OCI-LY7 (cell line): ENCODE results near the gene LAYN. TPM values are rescaled to one million over a fixed set of nuclear protein-coding genes. Genes with fewer than 3 reads are reported as not detected.
A peak's percentile ranks its signal among the peaks of the same experiment; 100 is the strongest.

Source experiments
- BruUV-seq: library from RNA; stranded (reverse); fragments of 400-500 nt; replicated peaks from 2 replicates; lab custom pipeline; 2021; lab: Mats Ljungman, UMichigan
- CTCF ChIA-PET: fragments of 300-600 bp; sonication (Branson Sonifier 250); formaldehyde crosslinking; loops from one replicate; lab custom pipeline; 2022; ENCODE audit warnings: antibody characterized with exemption; ENCODE audit not compliant: unreplicated experiment; lab: Charles Lee
- POLR2A ChIA-PET: fragments of 300-600 bp; sonication (Branson Sonifier 250); formaldehyde crosslinking; loops from one replicate; lab custom pipeline; 2022; ENCODE audit warnings: antibody characterized with exemption; lab: Charles Lee
- DNase-seq: peaks from one replicate; pipeline ENCODE4 v3.0.0-alpha.2; 2015; ENCODE audit warnings: low spot score
- H2AFZ ChIP-seq: fragments of 200-600 bp; sonication (generic), shearing (Covaris generic); 2 replicates; pipeline ENCODE4 v1.6.1; 2014; ENCODE audit warnings: mild to moderate bottlenecking, antibody characterized with exemption, low read length, moderate library complexity
- H3K27ac ChIP-seq: fragments of 200-600 bp; sonication (generic); 2 replicates; pipeline ENCODE4 v1.5.1; 2014; ENCODE audit warnings: mixed run types, low read depth, mild to moderate bottlenecking, moderate library complexity, low read length, inconsistent platforms; ENCODE audit not compliant: poor library complexity, severe bottlenecking
- H3K36me3 ChIP-seq: fragments of 200-600 bp; sonication (generic); 2 replicates; pipeline ENCODE4 v1.6.1; 2014; ENCODE audit warnings: mild to moderate bottlenecking, antibody characterized with exemption, low read length, moderate library complexity, mixed read lengths; ENCODE audit not compliant: insufficient read depth
- H3K4me1 ChIP-seq: fragments of 200-600 bp; sonication (generic); 2 replicates; pipeline ENCODE4 v1.5.1; 2014; ENCODE audit warnings: mild to moderate bottlenecking, low read length; ENCODE audit not compliant: insufficient read depth, poor library complexity, severe bottlenecking
- H3K4me2 ChIP-seq: fragments of 200-600 bp; sonication (generic); 2 replicates; pipeline ENCODE4 v1.6.1; 2014; ENCODE audit warnings: mild to moderate bottlenecking, low read length
- H3K4me3 ChIP-seq: fragments of 200-600 bp; sonication (generic); 2 replicates; pipeline ENCODE4 v1.5.1; 2014; ENCODE audit warnings: mild to moderate bottlenecking, low read depth, low read length; ENCODE audit not compliant: poor library complexity, severe bottlenecking
- H3K79me2 ChIP-seq: fragments of 200-600 bp; sonication (generic); 2 replicates; pipeline ENCODE4 v1.6.1; 2016; ENCODE audit warnings: low read depth, mild to moderate bottlenecking, low read length, moderate library complexity, mixed read lengths; ENCODE audit not compliant: insufficient read depth
- H3K9me2 ChIP-seq: fragments of 200-600 bp; sonication (generic); 2 replicates; pipeline ENCODE4 v1.6.1; 2016; ENCODE audit warnings: mild to moderate bottlenecking, low read length, mixed read lengths; ENCODE audit not compliant: insufficient read depth
- H3K9me3 ChIP-seq: fragments of 200-600 bp; sonication (generic); 2 replicates; pipeline ENCODE4 v1.6.1; 2014; ENCODE audit warnings: mild to moderate bottlenecking, mixed run types, low read length, mixed read lengths
- H4K20me1 ChIP-seq: fragments of 200-600 bp; sonication (generic); 2 replicates; pipeline ENCODE4 v1.6.1; 2014; ENCODE audit warnings: mild to moderate bottlenecking, antibody characterized with exemption, low read length, moderate library complexity, mixed read lengths; ENCODE audit not compliant: insufficient read depth
- EZH2phosphoT487 ChIP-seq: fragments of 200-600 bp; sonication (generic); IDR thresholded peaks from 2 replicates; pipeline ENCODE4 v1.6.1; 2018; ENCODE audit warnings: low read depth, borderline replicate concordance, mild to moderate bottlenecking, mixed run types, antibody characterized with exemption, low read length, moderate library complexity, mixed read lengths
- intact Hi-C: fragments of 100-400 bp; cut with micrococcal nuclease; formaldehyde crosslinking; loops from one replicate; pipeline ENCODE4 v1.10.0; 2022; ENCODE audit not compliant: unreplicated experiment
- total RNA-seq, 2 experiments: library from RNA; depleted of rRNA in 1 of 2; stranded (reverse); fragments of >200 nt in 1 of 2; shearing (Covaris generic) in 1 of 2; gene quantifications; 2 replicates each; pipeline ENCODE4 v1.2.3, GENCODE V29; 2014 to 2022
- TF ChIP-seq, protein P1 (sequence below): fragments of 200-600 bp; sonication (generic); conservative IDR thresholded peaks from 2 replicates; pipeline ENCODE4 v1.5.1; 2014; ENCODE audit warnings: mild to moderate bottlenecking, antibody characterized with exemption, low read length, moderate library complexity, mixed read lengths

LAYN gene
- total RNA-seq, 2 experiments from 2014 or later, result not detected

DNA sequence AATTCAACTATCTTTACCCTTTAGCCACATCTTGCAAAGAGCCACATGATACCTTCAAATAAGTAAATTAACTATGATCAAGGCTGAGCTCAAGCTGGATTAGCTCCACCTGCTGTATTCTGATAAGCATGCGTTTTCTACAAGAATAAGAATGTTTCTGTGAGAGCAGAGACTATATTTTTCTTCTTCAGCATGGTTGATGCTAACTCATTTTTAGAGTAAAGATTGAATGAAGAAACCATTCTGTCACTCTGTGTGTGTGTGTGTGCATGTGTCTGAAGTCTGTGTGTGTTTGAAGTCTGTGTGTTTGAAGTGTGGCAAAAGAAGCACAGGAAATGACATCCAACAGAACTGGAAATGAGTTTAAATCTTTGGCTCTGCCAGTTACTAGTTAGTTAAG is 12.0 kb upstream of the LAYN start:
- no peaks in the 10 kb centered on the region for H3K36me3 ChIP-seq
- DNase-seq, result peak; percentile 8
- H3K4me3 ChIP-seq, result no peak overlapping the region
- H2AFZ ChIP-seq, result no peak overlapping the region
- ChIA-PET POLR2A (no interaction called here), CTCF (no interaction called here)
- intact Hi-C loops, result no loop called here
- BruUV-seq, result no TSS peak
- TF ChIP-seq EZH2phosphoT487, result no peak
- TF ChIP-seq, protein P1, sequence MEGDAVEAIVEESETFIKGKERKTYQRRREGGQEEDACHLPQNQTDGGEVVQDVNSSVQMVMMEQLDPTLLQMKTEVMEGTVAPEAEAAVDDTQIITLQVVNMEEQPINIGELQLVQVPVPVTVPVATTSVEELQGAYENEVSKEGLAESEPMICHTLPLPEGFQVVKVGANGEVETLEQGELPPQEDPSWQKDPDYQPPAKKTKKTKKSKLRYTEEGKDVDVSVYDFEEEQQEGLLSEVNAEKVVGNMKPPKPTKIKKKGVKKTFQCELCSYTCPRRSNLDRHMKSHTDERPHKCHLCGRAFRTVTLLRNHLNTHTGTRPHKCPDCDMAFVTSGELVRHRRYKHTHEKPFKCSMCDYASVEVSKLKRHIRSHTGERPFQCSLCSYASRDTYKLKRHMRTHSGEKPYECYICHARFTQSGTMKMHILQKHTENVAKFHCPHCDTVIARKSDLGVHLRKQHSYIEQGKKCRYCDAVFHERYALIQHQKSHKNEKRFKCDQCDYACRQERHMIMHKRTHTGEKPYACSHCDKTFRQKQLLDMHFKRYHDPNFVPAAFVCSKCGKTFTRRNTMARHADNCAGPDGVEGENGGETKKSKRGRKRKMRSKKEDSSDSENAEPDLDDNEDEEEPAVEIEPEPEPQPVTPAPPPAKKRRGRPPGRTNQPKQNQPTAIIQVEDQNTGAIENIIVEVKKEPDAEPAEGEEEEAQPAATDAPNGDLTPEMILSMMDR, result 0 out of 2 replicates have a peak, but pooled peaks have one; percentile 53
- H3K4me1 ChIP-seq, result no peaks in the 10 kb centered on the region
- H3K79me2 ChIP-seq, result no peaks in the 10 kb centered on the region
- H3K9me2 ChIP-seq, result no peaks in the 10 kb centered on the region
- H3K4me2 ChIP-seq, result no peak overlapping the region
- no peaks in the 10 kb centered on the region for H3K9me3 ChIP-seq
- no peak overlapping the region for H3K27ac ChIP-seq
- no peaks in the 10 kb centered on the region for H4K20me1 ChIP-seq

DNA sequence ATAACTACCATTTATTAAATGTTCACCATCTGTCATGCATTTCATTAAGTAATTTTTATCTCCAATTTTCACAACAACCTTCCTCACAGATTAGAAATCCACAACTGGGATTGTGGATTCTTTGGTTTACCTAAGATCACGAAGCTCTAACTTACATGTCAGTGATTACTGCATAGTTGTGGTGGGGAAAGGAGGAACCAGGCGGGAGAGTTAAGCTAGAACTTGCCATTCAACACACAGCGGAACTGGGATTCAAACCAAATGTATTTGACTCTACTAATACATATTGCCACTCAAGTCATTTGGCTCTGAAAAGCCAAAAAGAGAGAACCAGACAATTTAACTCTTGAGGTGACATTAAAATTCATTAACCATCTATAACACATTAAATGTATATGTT is 10.4 kb upstream of the LAYN start:
- intact Hi-C loops, result no loop called here

DNA sequence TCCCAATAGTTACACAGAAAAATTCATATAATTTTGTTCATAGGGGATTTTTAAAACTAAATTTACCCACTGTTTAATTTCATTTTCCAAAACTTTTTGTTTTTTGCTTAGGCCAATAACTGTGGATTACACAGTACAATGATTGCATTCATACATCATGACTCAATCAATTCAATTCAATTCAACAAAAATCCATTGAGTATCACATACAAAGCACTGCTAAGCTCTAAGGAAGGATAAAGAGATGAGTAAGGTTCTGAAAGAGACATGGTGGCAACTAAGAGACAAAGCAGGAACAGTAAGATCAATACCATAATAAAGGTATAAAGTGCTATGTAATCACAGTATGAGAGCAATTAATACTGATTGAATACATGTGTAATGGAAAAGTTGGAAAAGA is 9.4 kb upstream of the LAYN start:
- Histone ChIP-seq H4K20me1 (no peaks in the 10 kb centered on the region), H3K4me1 (no peaks in the 10 kb centered on the region), H3K9me2 (no peaks in the 10 kb centered on the region), H3K36me3 (no peaks in the 10 kb centered on the region), H3K27ac (no peak overlapping the region), H3K4me3 (no peak overlapping the region), H3K9me3 (no peaks in the 10 kb centered on the region), H2AFZ (no peak overlapping the region), H3K4me2 (no peak overlapping the region), H3K79me2 (no peaks in the 10 kb centered on the region)
- DNase-seq, result no peak
- TF ChIP-seq EZH2phosphoT487, result no peak
- TF ChIP-seq, protein P1, result no peak
- POLR2A ChIA-PET, result no interaction called here
- intact Hi-C loops, result no loop called here
- BruUV-seq, result no TSS peak
- CTCF ChIA-PET, result no interaction called here

More for the DNA sequence above, 10.4 kb upstream of the LAYN start:
- Histone ChIP-seq H3K4me1 (no peaks in the 10 kb centered on the region), H3K36me3 (no peaks in the 10 kb centered on the region), H3K79me2 (no peaks in the 10 kb centered on the region), H2AFZ (no peak overlapping the region), H3K9me3 (no peaks in the 10 kb centered on the region), H3K4me3 (no peak overlapping the region), H3K4me2 (no peak overlapping the region), H3K27ac (no peak overlapping the region), H4K20me1 (no peaks in the 10 kb centered on the region), H3K9me2 (no peaks in the 10 kb centered on the region)
- DNase-seq, result no peak
- POLR2A ChIA-PET, result no interaction called here
- CTCF ChIA-PET, result no interaction called here
- no peak for TF ChIP-seq EZH2phosphoT487
- TF ChIP-seq, protein P1, result no peak
- BruUV-seq, result no TSS peak
